Astrocyte (in vitro differentiated cells and primary cell): ENCODE results near the gene BUD23. TPM values are rescaled to one million over a fixed set of nuclear protein-coding genes. Genes with fewer than 3 reads are reported as not detected.
A peak's percentile ranks its signal among the peaks of the same experiment; 100 is the strongest.

Source experiments
- DNase-seq: peaks from one replicate; pipeline ENCODE4 v3.0.0-alpha.2; 2010; ENCODE audit warnings: low read depth
- FAIRE-seq: peaks from 2 replicates; lab custom pipeline; 2011; peaks lifted over from hg19 to GRCh38; lab: Jason Lieb, UNC
- H2AFZ ChIP-seq: 2 replicates; pipeline ENCODE4 v1.6.0; 2012; ENCODE audit warnings: low read depth, low read length, inconsistent platforms
- H3K27ac ChIP-seq: 2 replicates; pipeline ENCODE4 v1.5.1; 2011; ENCODE audit warnings: low read depth, low read length, inconsistent platforms
- H3K27me3 ChIP-seq: 2 replicates; pipeline ENCODE4 v1.6.0; 2011; ENCODE audit warnings: low read length, inconsistent platforms; ENCODE audit not compliant: insufficient read depth
- H3K36me3 ChIP-seq: 2 replicates; pipeline ENCODE4 v1.5.1; 2011; ENCODE audit warnings: low read length, inconsistent platforms; ENCODE audit not compliant: insufficient read depth
- H3K4me1 ChIP-seq: 2 replicates; pipeline ENCODE4 v1.5.1; 2011; ENCODE audit warnings: low read length, inconsistent platforms; ENCODE audit not compliant: insufficient read depth
- H3K4me2 ChIP-seq: 2 replicates; pipeline ENCODE4 v1.6.0; 2012; ENCODE audit warnings: low read length, inconsistent platforms
- H3K4me3 ChIP-seq: 2 replicates; pipeline ENCODE4 v1.5.1; 2011; ENCODE audit warnings: low read depth, mild to moderate bottlenecking, low read length, inconsistent platforms; ENCODE audit not compliant: insufficient read depth
- H3K79me2 ChIP-seq: 2 replicates; pipeline ENCODE4 v1.6.0; 2012; ENCODE audit warnings: mild to moderate bottlenecking, low read length, inconsistent platforms; ENCODE audit not compliant: insufficient read depth
- H3K9ac ChIP-seq: 2 replicates; pipeline ENCODE4 v1.6.0; 2012; ENCODE audit warnings: mild to moderate bottlenecking, low read length, inconsistent platforms
- H3K9me3 ChIP-seq: 2 replicates; pipeline ENCODE4 v1.5.1; 2012; ENCODE audit warnings: low read depth, mild to moderate bottlenecking, low read length, inconsistent platforms; ENCODE audit not compliant: insufficient read depth
- H4K20me1 ChIP-seq: 2 replicates; pipeline ENCODE4 v1.6.0; 2012; ENCODE audit warnings: low read length, inconsistent platforms; ENCODE audit not compliant: insufficient read depth
- H3K27ac Mint-ChIP-seq: one replicate; pipeline ENCODE4 v1.8.0; 2021; ENCODE audit warnings: mild to moderate bottlenecking, mixed read lengths; ENCODE audit not compliant: unreplicated experiment
- H3K27me3 Mint-ChIP-seq: one replicate; pipeline ENCODE4 v1.8.0; 2021; ENCODE audit warnings: low read depth, mixed read lengths; ENCODE audit not compliant: unreplicated experiment
- H3K36me3 Mint-ChIP-seq: one replicate; pipeline ENCODE4 v1.8.0; 2021; ENCODE audit warnings: low read depth, mixed read lengths; ENCODE audit not compliant: unreplicated experiment
- H3K4me1 Mint-ChIP-seq: one replicate; pipeline ENCODE4 v1.8.0; 2021; ENCODE audit warnings: low read depth, mixed read lengths; ENCODE audit not compliant: unreplicated experiment
- H3K4me3 Mint-ChIP-seq: one replicate; pipeline ENCODE4 v1.8.0; 2021; ENCODE audit warnings: mild to moderate bottlenecking, moderate library complexity, mixed read lengths; ENCODE audit not compliant: unreplicated experiment
- H3K9me3 Mint-ChIP-seq: one replicate; pipeline ENCODE4 v1.8.0; 2021; ENCODE audit warnings: mild to moderate bottlenecking, mixed read lengths; ENCODE audit not compliant: unreplicated experiment
- CTCF ChIP-seq: IDR thresholded peaks from 2 replicates; pipeline ENCODE4 v1.5.1; 2011; ENCODE audit warnings: low read depth, mild to moderate bottlenecking, inconsistent platforms, low read length, moderate library complexity; ENCODE audit not compliant: insufficient read depth
- EZH2 ChIP-seq: IDR thresholded peaks from 2 replicates; pipeline ENCODE4 v1.6.1; 2012; ENCODE audit warnings: mild to moderate bottlenecking, low read length, inconsistent platforms; ENCODE audit not compliant: insufficient read depth
- total RNA-seq: library from RNA; stranded (reverse); gene quantifications from 2 replicates; pipeline ENCODE4 v1.2.1, GENCODE V29; 2021

The BUD23 gene
- total RNA-seq, 1 donor from 2014 or later, result 73.1 TPM

GRCh38 chr7:73704640-73705550 is 21.5 kb downstream of the BUD23 start:
- no peak for FAIRE-seq
- H4K20me1 ChIP-seq, result peaks cover 78% of the 10 kb centered on the region

GRCh38 chr7:73705551-73705920 is 22.1 kb downstream of the BUD23 start:
- Histone ChIP-seq H3K79me2 (peaks cover 50% of the 10 kb centered on the region), H3K4me2 (peak overlapping the region; percentile 62), H3K9me3 (no peaks in the 10 kb centered on the region), H4K20me1 (peaks cover 78% of the 10 kb centered on the region), H3K4me3 (no peak overlapping the region), H3K4me1 (peaks cover 41% of the 10 kb centered on the region), H3K36me3 (peaks cover 15% of the 10 kb centered on the region), H3K27me3 (no peaks in the 10 kb centered on the region), H3K27ac (peak overlapping the region; percentile 87), H2AFZ (no peak overlapping the region), H3K9ac (peak overlapping the region; percentile 76)
- no peak for FAIRE-seq
- Mint-ChIP-seq H3K4me1 (peaks cover 11% of the 10 kb centered on the region), H3K9me3 (no peaks in the 10 kb centered on the region), H3K36me3 (peaks cover 17% of the 10 kb centered on the region), H3K27ac (no peak overlapping the region), H3K27me3 (no peaks in the 10 kb centered on the region), H3K4me3 (no peak overlapping the region)
- no peak for DNase-seq
- no peak for TF ChIP-seq CTCF
- TF ChIP-seq EZH2, result no peak

More at GRCh38 chr7:73704640-73705550, 21.5 kb downstream of the BUD23 start:
- Mint-ChIP-seq H3K27me3 (no peaks in the 10 kb centered on the region), H3K36me3 (peaks cover 17% of the 10 kb centered on the region), H3K27ac (no peak overlapping the region), H3K9me3 (no peaks in the 10 kb centered on the region), H3K4me1 (peaks cover 11% of the 10 kb centered on the region), H3K4me3 (no peak overlapping the region)
- peak overlapping the region; percentile 76 for H3K9ac ChIP-seq
- H3K4me2 ChIP-seq, result peak overlapping the region; percentile 62
- no peaks in the 10 kb centered on the region for H3K27me3 ChIP-seq
- H3K9me3 ChIP-seq, result no peaks in the 10 kb centered on the region
- H3K36me3 ChIP-seq, result peaks cover 15% of the 10 kb centered on the region
- H3K4me3 ChIP-seq, result no peak overlapping the region
- peak overlapping the region; percentile 87 for H3K27ac ChIP-seq
- H3K4me1 ChIP-seq, result peaks cover 41% of the 10 kb centered on the region
- TF ChIP-seq CTCF, result no peak
- no peak for TF ChIP-seq EZH2
- peak; percentile 79 for DNase-seq
- H2AFZ ChIP-seq, result no peak overlapping the region
- peaks cover 45% of the 10 kb centered on the region for H3K79me2 ChIP-seq
